HG02588 (cell line): ENCODE measurements around the gene TSPAN33.
"Not testable (repeated sequence)": the region's sequence is repeated elsewhere in the genome, so short reads cannot be mapped to it uniquely, and the experiment has no call there.

Source experiments
- ATAC-seq: cut with Tn5 transposase; IDR thresholded peaks from one replicate; pipeline ENCODE4 v1.9.1; 2021; ENCODE audit warnings: mild to moderate bottlenecking, moderate library complexity; ENCODE audit not compliant: unreplicated experiment

TSPAN33 gene

GRCh38 chr7:129144095-129144833 lies at the start of gene TSPAN33:
TSS of gene TSPAN33 (plus strand) at chr7:129144707. CDS start at chr7:129144981, 274 bp downstream.
- peak; percentile 80 for ATAC-seq

GRCh38 chr7:129095258-129095657 lies 49.2 kb upstream of the TSPAN33 start:
- ATAC-seq = peak; percentile 91

GRCh38 chr7:129098409-129099084 lies 46.0 kb upstream of the TSPAN33 start:
- ATAC-seq = no peak

- ATAC-seq = no peak
Observed at GRCh38 chr7:129100827-129101166, 43.7 kb upstream of the TSPAN33 start.

GRCh38 chr7:129101746-129102145 lies 42.8 kb upstream of the TSPAN33 start:
- no peak for ATAC-seq

- no peak for ATAC-seq
Observed at GRCh38 chr7:129103561-129104324, 40.8 kb upstream of the TSPAN33 start.

- no peak for ATAC-seq
Observed at GRCh38 chr7:129108581-129108980, 35.9 kb upstream of the TSPAN33 start.

GRCh38 chr7:129110258-129110981 lies 34.1 kb upstream of the TSPAN33 start:
- ATAC-seq = no peak

- ATAC-seq = no peak
Observed at GRCh38 chr7:129110982-129111376, 33.5 kb upstream of the TSPAN33 start.

GRCh38 chr7:129115676-129116075 lies 28.8 kb upstream of the TSPAN33 start:
- no peak for ATAC-seq

GRCh38 chr7:129118182-129118581 lies 26.3 kb upstream of the TSPAN33 start:
- no peak for ATAC-seq

- ATAC-seq = no peak
Observed at GRCh38 chr7:129118976-129119375, 25.5 kb upstream of the TSPAN33 start.

- ATAC-seq = not testable (repeated sequence)
Observed at GRCh38 chr7:129121501-129122077, 22.9 kb upstream of the TSPAN33 start.

GRCh38 chr7:129122078-129122750 lies 22.3 kb upstream of the TSPAN33 start:
- peak; percentile 42 for ATAC-seq

- peak; percentile 65 for ATAC-seq
Observed at GRCh38 chr7:129122751-129123509, 21.6 kb upstream of the TSPAN33 start.

- peak; percentile 28 for ATAC-seq
Observed at GRCh38 chr7:129123510-129123857, 21.0 kb upstream of the TSPAN33 start.

- ATAC-seq = no peak
Observed at GRCh38 chr7:129126314-129126713, 18.2 kb upstream of the TSPAN33 start.

- ATAC-seq = no peak
Observed at GRCh38 chr7:129127154-129127553, 17.4 kb upstream of the TSPAN33 start.

- no peak for ATAC-seq
Observed at GRCh38 chr7:129127601-129128000, 16.9 kb upstream of the TSPAN33 start.
